NCI-H1048 (cell line): ENCODE data around the gene LIMD2.

Experiments used
- DNase-seq: peaks from one replicate; lab custom pipeline; 2025; lab: John Stamatoyannopoulos, UW

The LIMD2 gene

GRCh38 chr17:63681530-63681929 lies 18.4 kb downstream of the LIMD2 start:
- DNase-seq, result no peak

GRCh38 chr17:63680700-63681099 lies 19.2 kb downstream of the LIMD2 start:
- DNase-seq, result no peak

DNA sequence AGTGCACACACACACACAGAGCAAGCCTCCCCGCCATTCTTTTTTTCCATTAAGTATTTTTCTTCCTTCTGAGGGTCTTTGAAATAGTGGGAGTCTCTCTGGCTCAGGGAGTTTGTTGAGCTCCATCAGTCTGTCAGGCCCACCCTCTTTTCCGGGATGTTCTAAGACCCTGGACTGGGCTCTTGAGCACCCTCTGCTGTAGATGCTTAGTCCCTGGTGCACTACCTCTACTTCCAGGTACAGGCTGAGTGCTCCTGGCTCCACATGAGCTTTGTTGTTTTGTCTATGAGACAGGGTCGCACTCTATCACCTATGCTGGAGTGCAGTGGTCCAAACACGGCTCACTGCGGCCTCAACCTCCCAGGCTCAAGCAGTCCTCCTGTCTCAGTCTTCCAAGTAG lies 20.7 kb downstream of the LIMD2 start:
- DNase-seq, result no peak

DNA sequence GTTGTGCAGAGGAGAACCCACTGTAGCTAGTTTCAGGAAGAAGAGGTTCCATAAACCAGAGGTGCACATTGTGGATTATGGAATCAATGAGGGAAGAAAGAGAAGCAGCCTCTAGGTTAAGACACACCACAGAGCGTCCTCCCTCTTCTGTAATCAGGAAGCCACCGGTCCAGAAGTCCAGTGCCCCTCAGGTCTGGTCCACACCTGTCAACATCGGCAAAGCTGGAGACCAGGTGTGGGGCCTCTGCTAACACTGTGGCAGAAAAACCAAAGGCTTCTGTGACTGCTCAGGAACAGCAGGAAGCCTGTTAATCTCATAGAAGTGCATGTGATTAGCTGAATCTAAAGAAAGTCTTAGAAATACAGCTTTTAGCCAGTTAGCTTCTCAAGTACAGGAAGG lies 23.3 kb downstream of the LIMD2 start:
- DNase-seq, result no peak

GRCh38 chr17:63675607-63676546 lies 24.0 kb downstream of the LIMD2 start:
- peak; percentile 67 for DNase-seq

GRCh38 chr17:63675231-63675606 lies 24.7 kb downstream of the LIMD2 start:
- DNase-seq, result no peak

GRCh38 chr17:63672856-63673255 lies 27.1 kb downstream of the LIMD2 start:
- DNase-seq, result no peak

GRCh38 chr17:63665527-63666214 lies 34.3 kb downstream of the LIMD2 start:
- DNase-seq, result no peak

DNA sequence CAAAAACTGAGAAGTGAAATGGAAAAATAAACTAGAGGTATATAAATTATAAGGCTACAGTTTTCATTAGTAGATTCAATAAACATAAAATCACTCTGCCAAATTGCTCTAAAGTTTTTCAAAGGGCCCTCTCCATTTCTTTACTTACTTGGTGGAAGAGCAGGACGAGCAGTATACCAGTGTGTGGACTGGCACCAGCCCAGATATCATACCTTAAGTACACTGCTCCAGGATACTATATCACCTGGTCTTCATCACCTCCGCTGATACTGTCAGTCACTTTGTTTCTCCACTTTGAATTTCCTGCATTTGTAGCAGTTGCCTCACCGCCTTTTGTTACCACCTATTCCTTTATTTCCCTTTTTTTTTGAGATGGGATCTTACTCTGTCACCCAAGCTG lies 40.1 kb downstream of the LIMD2 start:
- no peak for DNase-seq

GRCh38 chr17:63658366-63658765 lies 41.6 kb downstream of the LIMD2 start:
- DNase-seq, result no peak

- no peak for DNase-seq
These were observed 42.1 kb downstream of the LIMD2 start for GRCh38 chr17:63657786-63658185.

DNA sequence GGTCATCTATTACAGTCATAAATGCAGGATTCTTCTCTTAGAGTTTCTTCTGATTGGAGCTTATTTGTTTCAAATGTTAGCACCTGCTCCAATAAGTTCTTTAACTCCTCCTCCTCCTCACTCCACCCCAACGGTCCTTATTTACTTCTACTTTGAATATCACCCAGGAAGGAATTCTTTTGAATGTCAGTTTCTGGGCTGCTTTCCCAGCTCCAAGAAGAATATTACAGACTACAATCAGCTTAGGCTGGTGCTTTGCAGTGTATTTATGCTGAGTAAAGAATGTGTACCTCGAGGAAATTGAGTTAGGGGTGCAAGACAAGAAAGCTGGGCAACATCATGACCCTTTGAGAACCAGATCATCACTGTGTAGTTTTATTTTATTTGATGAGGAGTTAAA lies 46.9 kb downstream of the LIMD2 start:
- no peak for DNase-seq

DNA sequence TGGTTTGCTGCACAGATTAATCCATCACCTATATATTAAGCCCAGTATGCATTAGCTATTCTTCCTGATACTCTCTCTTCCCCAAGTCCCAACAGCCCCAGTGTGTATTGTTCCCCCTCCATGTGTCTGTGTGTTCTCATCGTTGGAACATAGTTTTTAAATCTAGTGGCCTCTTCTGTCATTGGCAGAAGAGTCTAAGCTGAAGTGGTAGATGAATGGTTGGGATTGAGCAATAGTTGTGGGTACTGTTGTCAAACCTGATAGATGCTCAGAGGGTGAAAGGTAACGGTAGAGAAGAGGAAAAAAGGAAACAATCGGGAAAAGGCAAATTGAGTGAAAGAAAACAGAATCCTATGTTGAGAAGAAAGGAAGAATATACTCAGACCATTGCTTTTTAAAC lies 47.8 kb downstream of the LIMD2 start:
- DNase-seq, result no peak

- DNase-seq, result no peak
These were observed 50.1 kb downstream of the LIMD2 start for GRCh38 chr17:63649813-63650212.

- no peak for DNase-seq
These were observed 52.0 kb downstream of the LIMD2 start for GRCh38 chr17:63647936-63648335.

DNA sequence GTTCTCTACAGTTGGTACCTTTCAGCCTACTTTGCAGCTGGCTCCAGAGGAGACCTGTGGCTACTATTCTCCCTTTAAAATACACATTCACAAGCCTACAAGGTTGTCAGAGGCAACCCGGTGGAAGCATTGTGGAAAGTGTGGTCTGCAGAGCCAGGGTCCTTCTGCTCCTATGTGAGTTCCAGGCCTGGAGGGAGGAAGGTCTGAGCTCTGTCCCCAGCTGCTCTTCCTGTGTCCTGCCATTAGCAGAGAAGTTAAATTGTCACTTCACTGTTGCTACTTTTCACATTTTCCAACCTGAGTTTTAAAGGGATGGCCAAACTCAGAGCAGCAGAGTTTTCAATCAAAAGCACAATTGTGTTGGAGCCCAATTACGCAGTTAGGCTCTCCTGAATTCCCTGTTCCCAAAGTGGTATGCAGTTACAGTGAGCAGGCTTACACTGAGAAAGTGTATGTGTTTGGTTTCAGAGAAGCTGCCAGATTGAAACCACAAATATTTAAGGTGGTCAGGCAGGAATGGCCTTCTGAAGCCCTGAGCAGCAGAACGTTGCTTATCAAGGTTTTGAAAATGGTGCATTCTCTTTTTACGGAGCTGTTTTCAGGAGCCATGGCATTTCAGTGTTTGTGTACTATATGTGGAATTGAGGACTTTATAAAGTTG lies 52.7 kb downstream of the LIMD2 start:
- DNase-seq, result no peak

DNA sequence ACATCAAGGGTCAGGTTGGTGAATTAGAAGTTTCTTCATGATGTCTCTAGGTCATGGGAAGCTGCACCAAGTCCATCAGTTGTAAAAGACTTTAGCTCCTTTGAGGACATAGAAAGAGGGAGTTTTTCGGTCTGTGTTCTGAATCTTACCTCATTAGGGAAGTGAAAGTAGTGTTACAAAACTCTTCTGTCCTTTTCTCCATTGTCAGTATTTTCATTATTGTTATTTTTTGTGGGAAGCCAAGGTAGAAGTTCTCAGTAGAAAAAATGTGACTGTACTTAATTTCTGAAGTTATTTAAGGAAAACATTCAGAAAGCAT lies 53.5 kb downstream of the LIMD2 start:
- no peak for DNase-seq
